GM18867 (cell line): ENCODE measurements around the gene NOC4L.
"Not testable (repeated sequence)": the region's sequence is repeated elsewhere in the genome, so short reads cannot be mapped to it uniquely, and the experiment has no call there.

Experiments used
- ATAC-seq: cut with Tn5 transposase; IDR thresholded peaks from one replicate; pipeline ENCODE4 v1.9.1; 2021; ENCODE audit warnings: mild to moderate bottlenecking, moderate library complexity; ENCODE audit not compliant: unreplicated experiment

The NOC4L gene

GRCh38 chr12:132142679-132143335 is 1.4 kb upstream of the NOC4L start:
- no peak for ATAC-seq

- ATAC-seq, result peak; percentile 26
Observed at GRCh38 chr12:132143336-132144071, 753 bp upstream of the NOC4L start.

- ATAC-seq, result no peak
Observed at GRCh38 chr12:132144810-132145168, 532 bp downstream of the NOC4L start.

GRCh38 chr12:132145334-132145733 is 1.1 kb downstream of the NOC4L start:
- ATAC-seq, result no peak

- no peak for ATAC-seq
Observed at GRCh38 chr12:132146098-132146497, 1.8 kb downstream of the NOC4L start.

- ATAC-seq, result no peak
Observed at GRCh38 chr12:132146772-132147422, 2.6 kb downstream of the NOC4L start.

- ATAC-seq, result no peak
Observed at GRCh38 chr12:132147423-132148367, 3.4 kb downstream of the NOC4L start.

- ATAC-seq, result no peak
Observed at GRCh38 chr12:132148368-132149045, 4.2 kb downstream of the NOC4L start.

GRCh38 chr12:132149526-132149925 is 5.3 kb downstream of the NOC4L start:
- not testable (repeated sequence) for ATAC-seq

GRCh38 chr12:132150780-132151144 is 6.5 kb downstream of the NOC4L start:
- ATAC-seq, result no peak

- ATAC-seq, result no peak
Observed at GRCh38 chr12:132151145-132151765, 7.0 kb downstream of the NOC4L start.

- no peak for ATAC-seq
Observed at GRCh38 chr12:132151766-132152410, 7.6 kb downstream of the NOC4L start.

GRCh38 chr12:132152411-132152821 is 8.2 kb downstream of the NOC4L start:
- no peak for ATAC-seq

- ATAC-seq, result no peak
Observed at GRCh38 chr12:132152953-132153352, 8.7 kb downstream of the NOC4L start.

GRCh38 chr12:132153501-132154340 is 9.5 kb downstream of the NOC4L start:
- ATAC-seq, result peak; percentile 76

- ATAC-seq, result peak; percentile 16
Observed at GRCh38 chr12:132154341-132154761, 10.1 kb downstream of the NOC4L start.

GRCh38 chr12:132154941-132155770 is 10.9 kb downstream of the NOC4L start:
- no peak for ATAC-seq
